Activated CD8-positive, alpha-beta memory T cell treated with anti-CD3 and anti-CD28 coated beads, Interleukin-2, amount 50 U/mL, for 48 hours (primary cell): Measurements from ENCODE around the gene TNFSF4.
"Not testable (repeated sequence)": the region's sequence is repeated elsewhere in the genome, so short reads cannot be mapped to it uniquely, and the experiment has no call there.

ENCODE experiments used
- DNase-seq: peaks from one replicate; pipeline ENCODE4 v3.0.0-alpha.2; 2020

TNFSF4 gene

GRCh38 chr1:173206816-173207568 lies at the start of gene TNFSF4:
TNFSF4 (minus strand) TSS chr1:173207331; CDS start chr1:173207176, 155 bp downstream.
- no peak for DNase-seq

DNA sequence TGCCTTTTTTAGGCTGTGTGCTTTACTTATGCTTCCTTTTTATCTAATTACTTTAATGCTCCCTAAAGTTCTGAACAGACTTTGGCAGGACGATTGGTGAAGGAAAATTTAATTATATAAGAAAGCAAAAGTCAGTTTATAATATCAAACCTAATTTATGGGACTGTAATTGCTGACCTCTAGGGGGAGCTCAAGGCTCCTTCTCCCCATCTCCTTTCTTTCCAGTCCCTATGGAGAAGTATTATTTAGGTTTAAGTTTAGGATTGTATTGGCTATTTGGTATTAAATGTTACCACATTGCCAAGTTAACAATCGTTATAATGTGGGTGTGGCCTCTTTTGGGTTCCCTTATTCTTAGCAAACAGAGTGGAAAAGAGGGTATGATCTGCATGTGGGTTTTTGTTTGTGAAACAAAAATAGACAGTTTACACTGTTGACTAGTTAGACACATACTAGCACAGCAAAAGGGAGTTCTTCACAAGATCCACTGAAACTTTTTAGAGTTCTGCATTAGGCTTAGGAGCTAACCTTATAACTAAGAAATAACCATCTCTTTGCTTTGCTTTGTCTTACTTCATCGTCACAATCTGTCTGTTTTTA lies 48.2 kb upstream of the TNFSF4 start:
- DNase-seq: no peak

DNA sequence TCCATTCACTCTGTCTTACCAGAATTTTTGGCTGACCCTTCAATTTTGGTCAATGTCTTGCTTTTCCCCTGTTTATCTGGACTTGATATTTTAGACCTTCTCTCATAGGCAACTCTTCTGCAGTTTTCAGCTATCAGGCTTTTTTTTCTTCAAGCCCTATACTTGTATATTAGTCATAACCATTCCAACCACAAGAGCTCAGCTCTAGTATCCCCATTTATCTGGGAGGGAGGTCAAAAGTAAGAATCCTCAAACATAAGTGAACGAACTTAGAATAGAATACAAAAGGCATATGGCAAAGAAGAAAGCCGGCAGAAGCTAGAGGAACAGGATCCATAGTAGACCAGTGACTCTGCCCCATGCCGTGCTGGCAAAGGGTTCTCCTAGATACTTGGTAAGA lies 45.9 kb upstream of the TNFSF4 start:
- no peak for DNase-seq

- DNase-seq: no peak
Measured at GRCh38 chr1:173249349-173249748, 42.2 kb upstream of the TNFSF4 start.

DNA sequence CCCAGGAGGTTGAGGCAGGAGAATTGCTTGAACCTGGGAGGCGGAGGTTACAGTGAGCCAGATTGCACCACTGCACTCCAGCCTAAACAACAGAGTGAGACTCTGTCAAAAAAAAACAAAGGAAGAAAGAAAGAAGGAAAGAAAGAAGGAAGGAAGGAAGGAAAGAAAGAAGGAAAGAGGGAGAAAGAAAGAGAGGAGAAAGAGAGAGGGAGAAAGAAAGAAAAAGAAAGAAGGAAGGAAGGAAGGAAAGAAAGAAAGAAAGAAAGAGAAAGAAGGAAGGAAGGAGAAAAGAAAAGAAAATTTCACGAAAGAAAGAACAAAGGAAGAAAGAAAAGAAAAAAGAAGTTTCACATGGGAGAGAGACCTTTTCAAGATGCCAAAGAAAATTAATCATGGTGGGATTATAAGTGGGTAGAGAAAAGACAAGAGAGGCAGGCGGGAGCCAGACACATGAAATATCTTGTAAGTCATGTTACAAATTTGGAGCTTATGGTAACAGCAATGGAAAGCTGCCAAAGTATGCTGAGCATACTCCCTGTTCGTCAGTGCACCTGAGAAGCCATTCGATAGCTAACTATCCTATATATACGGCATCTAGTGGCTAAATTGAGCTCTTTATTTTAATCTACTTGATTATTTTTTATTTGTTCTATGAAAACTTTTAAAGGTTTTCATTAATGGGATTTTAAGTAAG lies 41.3 kb upstream of the TNFSF4 start:
- DNase-seq: no peak

GRCh38 chr1:173245892-173246291 lies 38.8 kb upstream of the TNFSF4 start:
- no peak for DNase-seq

GRCh38 chr1:173243300-173243699 lies 36.2 kb upstream of the TNFSF4 start:
- DNase-seq: no peak

DNA sequence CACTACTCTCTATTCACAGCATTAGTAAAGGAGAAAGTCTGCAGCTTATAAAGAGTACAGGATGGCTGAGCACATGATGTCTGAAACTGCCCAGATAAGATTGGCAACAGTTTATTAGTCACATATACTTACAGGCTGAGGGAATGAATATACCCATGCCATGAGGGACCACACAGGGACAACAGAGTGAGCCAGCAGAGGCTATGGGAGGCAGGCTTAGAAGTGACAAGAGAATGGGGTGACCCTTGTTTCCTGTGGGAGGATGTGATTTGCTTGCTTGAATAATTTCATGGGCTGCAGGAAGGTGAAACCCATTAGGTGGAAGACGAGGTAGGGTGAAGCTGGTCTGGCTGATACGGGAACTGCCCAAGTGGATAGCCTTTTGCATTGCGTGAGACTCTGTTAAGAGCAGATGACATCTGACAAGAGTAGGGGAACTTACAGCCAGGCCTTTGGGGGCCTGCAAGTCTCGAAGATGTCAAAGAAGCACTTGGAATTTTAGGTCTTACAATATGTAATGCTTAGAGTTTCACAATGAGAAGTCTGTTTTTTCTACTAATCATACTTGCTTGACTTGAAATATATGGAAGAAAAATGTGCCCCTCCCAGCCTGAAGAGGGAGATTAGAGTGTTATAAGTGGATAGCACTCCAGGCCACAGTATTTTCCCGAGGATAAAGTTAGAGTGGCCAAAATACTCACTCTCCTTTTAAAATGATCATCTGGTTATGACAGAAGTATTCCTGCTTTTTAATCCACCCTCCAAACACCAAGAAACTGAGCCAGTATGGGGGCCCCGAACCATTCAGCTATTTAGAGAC lies 34.6 kb upstream of the TNFSF4 start:
- DNase-seq: no peak

- no peak for DNase-seq
Measured at GRCh38 chr1:173240609-173241008, 33.5 kb upstream of the TNFSF4 start.

DNA sequence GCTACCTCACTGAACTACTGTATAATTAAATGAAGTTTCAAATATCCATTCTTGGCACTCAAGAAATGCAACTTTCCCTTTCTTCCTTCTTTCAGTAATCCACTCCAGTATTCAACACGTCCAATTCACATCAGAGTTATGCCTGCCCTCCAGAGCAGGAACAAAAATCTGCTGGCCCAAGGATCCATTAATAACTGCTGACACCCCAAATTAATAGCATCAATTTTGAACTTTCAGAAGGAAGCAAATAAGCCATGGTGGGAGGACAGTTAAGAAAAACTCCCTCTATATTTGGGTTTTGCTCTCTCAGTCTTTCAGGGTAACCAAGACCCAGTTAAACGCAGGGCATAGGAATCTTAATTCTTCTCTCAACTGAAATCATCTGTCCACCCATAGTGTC lies 31.9 kb upstream of the TNFSF4 start:
- no peak for DNase-seq

DNA sequence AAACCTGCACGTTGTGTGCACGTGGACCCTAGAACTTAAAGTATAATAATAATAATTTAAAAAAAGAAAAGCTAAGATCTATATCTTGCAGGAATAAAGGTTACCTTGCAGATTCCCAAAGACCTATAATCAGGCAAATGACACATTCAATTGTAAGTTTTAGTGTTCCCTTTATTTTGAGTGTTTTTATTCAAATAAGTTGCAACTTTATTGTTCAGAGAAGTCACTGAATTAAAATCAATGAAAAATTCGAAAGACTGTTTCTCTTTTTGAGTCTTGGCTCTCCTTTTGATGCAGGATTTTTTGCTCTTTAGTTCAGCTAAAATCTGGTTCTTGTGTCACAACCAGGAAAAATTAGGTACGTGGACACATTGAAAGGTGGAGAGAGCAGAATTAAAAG lies 27.8 kb upstream of the TNFSF4 start:
- no peak for DNase-seq

GRCh38 chr1:173234434-173234833 lies 27.3 kb upstream of the TNFSF4 start:
- DNase-seq: not testable (repeated sequence)

DNA sequence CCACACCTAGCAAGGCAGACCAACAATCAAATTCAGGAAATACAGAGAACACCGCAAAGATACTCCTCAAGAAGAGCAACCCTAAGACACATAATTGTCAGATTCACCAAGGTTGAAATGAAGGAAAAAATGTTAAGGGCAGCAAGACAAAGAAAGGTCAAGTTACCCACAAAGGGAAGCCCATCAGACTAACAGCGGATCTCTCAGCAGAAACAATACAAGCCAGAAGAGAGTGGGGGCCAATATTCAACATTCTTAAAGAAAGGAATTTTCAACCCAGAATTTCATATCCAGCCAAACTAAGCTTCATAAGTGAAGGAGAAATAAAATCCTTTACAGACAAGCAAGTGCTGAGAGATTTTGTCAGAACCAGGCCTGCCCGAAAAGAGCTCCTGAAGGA lies 21.9 kb upstream of the TNFSF4 start:
- DNase-seq: not testable (repeated sequence)

DNA sequence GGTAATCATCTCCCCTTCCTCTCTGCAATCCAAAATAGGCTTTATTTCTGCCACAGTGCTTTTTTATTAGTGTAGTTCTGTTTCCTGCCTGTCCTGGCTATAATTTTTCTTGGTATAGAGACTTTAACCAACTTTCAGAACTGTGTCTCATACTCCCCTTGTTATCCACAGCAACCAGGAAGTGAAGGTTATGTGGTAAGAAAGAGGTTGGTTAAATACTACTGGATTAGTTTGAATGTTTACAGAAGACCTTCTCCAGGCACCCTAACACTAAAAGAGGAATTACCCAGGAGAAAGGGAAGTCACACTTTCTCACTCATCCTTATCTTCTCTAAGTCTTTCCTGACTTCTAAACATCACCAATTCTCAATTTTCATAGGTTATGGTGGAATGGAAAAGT lies 17.8 kb upstream of the TNFSF4 start:
- no peak for DNase-seq

DNA sequence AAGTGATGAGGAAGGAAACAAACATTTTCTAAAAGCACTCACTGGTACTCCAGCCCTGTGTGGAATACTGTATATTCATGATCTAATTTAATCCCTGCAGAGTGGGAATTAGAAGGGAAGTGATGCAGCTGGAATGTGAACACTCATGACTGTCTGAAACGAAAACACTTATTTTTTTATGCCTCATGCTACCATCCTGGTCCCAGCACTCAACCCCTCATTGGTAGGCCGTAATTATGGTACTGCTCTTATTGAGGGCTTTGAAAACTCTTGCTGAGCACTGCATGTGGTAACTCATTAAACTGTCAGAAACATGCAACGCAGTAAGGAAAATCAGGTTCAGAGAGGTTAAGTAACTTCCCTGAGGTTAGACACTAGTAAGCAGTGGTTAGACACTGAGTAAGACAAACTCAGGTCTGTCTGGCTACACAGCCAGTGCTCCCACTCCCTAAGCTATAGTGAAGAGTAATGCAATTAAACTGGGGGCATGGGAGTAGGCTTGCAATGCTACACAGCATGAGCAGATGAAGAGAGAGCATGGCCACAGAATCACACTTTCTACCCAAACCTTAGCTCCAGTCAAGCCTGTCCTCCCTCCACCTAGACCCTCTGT lies 17.3 kb upstream of the TNFSF4 start:
- DNase-seq: no peak

- no peak for DNase-seq
Measured at GRCh38 chr1:173223031-173223380, 15.9 kb upstream of the TNFSF4 start.

DNA sequence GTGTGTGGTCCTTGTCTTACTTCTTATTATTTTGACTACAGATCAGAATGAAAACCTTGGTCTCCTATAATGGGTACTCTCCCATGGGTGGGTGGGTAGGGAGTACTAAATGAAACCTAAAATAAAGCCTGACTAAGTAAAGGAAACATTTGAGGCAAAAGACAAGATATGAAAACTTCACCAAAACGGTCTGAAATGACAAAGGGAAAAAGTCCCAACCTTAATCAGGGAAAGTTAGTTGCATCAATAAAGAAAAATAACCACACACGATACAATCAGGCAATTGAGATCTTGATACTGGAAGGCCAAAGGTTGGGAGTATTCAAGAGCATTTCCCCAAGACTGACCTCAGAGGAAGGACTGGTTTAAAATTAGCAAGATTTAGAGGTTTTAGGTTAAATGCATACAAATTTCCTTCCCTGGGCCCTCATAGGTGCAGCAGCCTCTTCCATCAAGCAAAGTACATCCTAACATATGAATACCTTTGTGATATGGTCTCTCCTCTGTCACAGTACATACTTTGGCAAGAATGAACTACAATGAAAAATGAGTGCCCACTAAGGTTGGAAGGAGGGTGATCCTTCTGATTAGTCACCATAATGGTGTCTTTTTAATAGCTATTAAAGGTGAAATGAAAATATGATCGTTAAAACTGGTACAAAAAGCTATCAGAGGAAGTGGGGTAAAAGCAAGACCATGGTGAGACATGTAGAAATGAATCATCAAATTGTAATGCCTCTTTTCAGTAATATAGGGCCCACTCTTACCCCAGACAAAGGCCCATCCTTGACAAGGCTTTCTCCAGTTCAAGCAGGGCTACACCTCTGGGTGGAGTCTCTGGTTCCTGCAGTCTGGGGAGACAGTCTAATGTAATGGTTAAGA lies 15.3 kb upstream of the TNFSF4 start:
- no peak for DNase-seq

- DNase-seq: no peak
Measured at GRCh38 chr1:173220157-173220556, 13.0 kb upstream of the TNFSF4 start.

DNA sequence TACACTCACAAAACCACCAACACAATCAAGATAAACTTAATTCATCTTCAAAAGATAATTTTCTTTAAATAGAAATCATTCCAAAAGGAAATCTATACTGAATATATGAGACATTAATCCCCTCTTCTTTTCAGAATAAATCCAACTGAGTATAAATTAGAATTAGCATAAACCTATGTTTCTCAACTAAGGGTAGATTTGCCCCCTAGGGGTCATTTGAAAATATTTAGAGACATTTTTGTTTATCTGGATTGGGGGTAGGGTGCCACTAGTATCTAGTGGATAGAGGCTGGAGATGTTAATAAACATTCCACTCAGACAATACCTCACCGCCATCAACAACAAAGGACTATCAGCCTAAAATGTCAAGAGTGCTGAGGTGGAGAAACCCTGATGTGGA lies 6.5 kb upstream of the TNFSF4 start:
- DNase-seq: no peak

- DNase-seq: no peak
Measured at GRCh38 chr1:173212952-173213491, 5.9 kb upstream of the TNFSF4 start.

- DNase-seq: no peak
Measured at GRCh38 chr1:173210716-173211231, 3.6 kb upstream of the TNFSF4 start.
